ENCODE data around the gene MGAT1. TPM values are rescaled to one million over a fixed set of nuclear protein-coding genes. Genes with fewer than 3 reads are reported as not detected.

The MGAT1 gene
- total and polyA plus RNA-seq, 2 experiments from 2014 or later = 180 to 200 TPM

GRCh38 chr5:180785794-180786221, 16.8 kb downstream of the MGAT1 start:
- in situ Hi-C loops (cut with MboI) = no loop called here

GRCh38 chr5:180785121-180785781, 17.4 kb downstream of the MGAT1 start:
- Histone ChIP-seq H3K9me2 (ENCODE audit: insufficient read depth) (no peaks in the 10 kb centered on the region), H3K9ac (peak overlapping the region; percentile 82), H3K4me1 (ENCODE audit: insufficient read depth) (peaks cover 31% of the 10 kb centered on the region), H3F3A (ENCODE audit: insufficient read depth) (peaks cover 40% of the 10 kb centered on the region), H3K27ac (peak overlapping the region; percentile 98), H4K20me1 (ENCODE audit: insufficient read depth) (no peaks in the 10 kb centered on the region), H3K9me3 (ENCODE audit: low read depth) (no peaks in the 10 kb centered on the region), H3K4me3 (peak overlapping the region; percentile 59), H3K36me3 (ENCODE audit: low read depth) (no peaks in the 10 kb centered on the region; the same call in 1 of the 2 replicates), H3K4me2 (ENCODE audit: unreplicated experiment) (peak overlapping the region; percentile 91), H2AFZ (peak overlapping the region; percentile 57), H3K79me2 (ENCODE audit: insufficient read depth) (peaks cover 37% of the 10 kb centered on the region), H3K27me3 (replicated peaks; ENCODE audit: insufficient read depth) (no peaks in the 10 kb centered on the region)
- peak; percentile 93 for DNase-seq
- TF ChIP-seq EZH2 (IDR thresholded peaks at IDR 0.05; ENCODE audit: insufficient read depth, poor library complexity, severe bottlenecking) = no peak
- no peak for TF ChIP-seq EZH2phosphoT487 (IDR thresholded peaks at IDR 0.05; ENCODE audit: insufficient read depth, low read depth)
- in situ Hi-C loops (cut with MboI) = no loop called here
- 2 to 4% methylated on average over 15 of the region's 15 CpGs for WGBS, 2 experiments (ENCODE audit: low coverage in 1 of 2, low lambda C conversion rate in 2 of 2, missing lambda C conversion rate in 2 of 2)

More at GRCh38 chr5:180785794-180786221, 16.8 kb downstream of the MGAT1 start:
- Histone ChIP-seq H3F3A (ENCODE audit: insufficient read depth) (peaks cover 40% of the 10 kb centered on the region), H3K79me2 (ENCODE audit: insufficient read depth) (peaks cover 42% of the 10 kb centered on the region), H3K4me1 (ENCODE audit: insufficient read depth) (peaks cover 31% of the 10 kb centered on the region), H4K20me1 (ENCODE audit: insufficient read depth) (no peaks in the 10 kb centered on the region; the same call in 1 of the 2 replicates), H3K36me3 (ENCODE audit: low read depth) (peaks cover 6% of the 10 kb centered on the region; the same call in 1 of the 2 replicates), H3K27ac (peak overlapping the region; percentile 98), H3K4me2 (ENCODE audit: unreplicated experiment) (peak overlapping the region; percentile 91), H2AFZ (peak overlapping the region; percentile 57), H3K9ac (peak overlapping the region; percentile 82), H3K27me3 (replicated peaks; ENCODE audit: insufficient read depth) (no peaks in the 10 kb centered on the region), H3K9me2 (ENCODE audit: insufficient read depth) (no peaks in the 10 kb centered on the region), H3K9me3 (ENCODE audit: low read depth) (no peaks in the 10 kb centered on the region), H3K4me3 (peak overlapping the region; percentile 59)
- no peak for TF ChIP-seq EZH2phosphoT487 (IDR thresholded peaks at IDR 0.05; ENCODE audit: insufficient read depth, low read depth)
- no peak for TF ChIP-seq EZH2 (IDR thresholded peaks at IDR 0.05; ENCODE audit: insufficient read depth, poor library complexity, severe bottlenecking)
- WGBS, 2 experiments (ENCODE audit: low coverage in 1 of 2, low lambda C conversion rate in 2 of 2, missing lambda C conversion rate in 2 of 2) = 1 to 2% methylated on average over 5 of the region's 5 CpGs
- peak; percentile 75 for DNase-seq

GRCh38 chr5:180784497-180785097, 18.0 kb downstream of the MGAT1 start:
- WGBS, 2 experiments (ENCODE audit: low coverage in 1 of 2, low lambda C conversion rate in 2 of 2, missing lambda C conversion rate in 2 of 2) = 8 to 12% methylated on average over 13 of the region's 13 CpGs
- Histone ChIP-seq H3F3A (ENCODE audit: insufficient read depth) (peaks cover 40% of the 10 kb centered on the region), H3K27me3 (replicated peaks; ENCODE audit: insufficient read depth) (no peaks in the 10 kb centered on the region), H4K20me1 (ENCODE audit: insufficient read depth) (no peaks in the 10 kb centered on the region), H3K9me3 (ENCODE audit: low read depth) (no peaks in the 10 kb centered on the region), H3K4me2 (ENCODE audit: unreplicated experiment) (peak overlapping the region; percentile 91), H3K9ac (peak overlapping the region; percentile 82), H3K4me3 (peak overlapping the region; percentile 59), H3K27ac (peak overlapping the region; percentile 98), H3K36me3 (ENCODE audit: low read depth) (no peaks in the 10 kb centered on the region; the same call in 1 of the 2 replicates), H3K9me2 (ENCODE audit: insufficient read depth) (no peaks in the 10 kb centered on the region), H3K4me1 (ENCODE audit: insufficient read depth) (peaks cover 31% of the 10 kb centered on the region), H3K79me2 (ENCODE audit: insufficient read depth) (peaks cover 30% of the 10 kb centered on the region), H2AFZ (peak overlapping the region; percentile 57; the same call in 1 of the 2 replicates)
- in situ Hi-C loops (cut with MboI) = no loop called here
- DNase-seq = peak; percentile 94
- no peak for TF ChIP-seq EZH2phosphoT487 (IDR thresholded peaks at IDR 0.05; ENCODE audit: insufficient read depth, low read depth)
- TF ChIP-seq EZH2 (IDR thresholded peaks at IDR 0.05; ENCODE audit: insufficient read depth, poor library complexity, severe bottlenecking) = no peak

GRCh38 chr5:180783340-180784052, 19.1 kb downstream of the MGAT1 start:
- DNase-seq = no peak
- H3K27ac ChIP-seq = no peak overlapping the region
- no peaks in the 10 kb centered on the region for H3K9me2 ChIP-seq (ENCODE audit: insufficient read depth)
- H3K9ac ChIP-seq = no peak overlapping the region
- H4K20me1 ChIP-seq (ENCODE audit: insufficient read depth) = no peaks in the 10 kb centered on the region
- H3K9me3 ChIP-seq (ENCODE audit: low read depth) = no peaks in the 10 kb centered on the region
- TF ChIP-seq EZH2phosphoT487 (IDR thresholded peaks at IDR 0.05; ENCODE audit: insufficient read depth, low read depth) (no peak), EZH2 (IDR thresholded peaks at IDR 0.05; ENCODE audit: insufficient read depth, poor library complexity, severe bottlenecking) (no peak)
- no peak overlapping the region for H3K4me3 ChIP-seq
- in situ Hi-C loops (cut with MboI) = no loop called here
- peaks cover 35% of the 10 kb centered on the region for H3F3A ChIP-seq (ENCODE audit: insufficient read depth)
- no peak overlapping the region for H2AFZ ChIP-seq
- peaks cover 31% of the 10 kb centered on the region for H3K4me1 ChIP-seq (ENCODE audit: insufficient read depth)
- no peaks in the 10 kb centered on the region for H3K27me3 ChIP-seq (replicated peaks; ENCODE audit: insufficient read depth)
- no peaks in the 10 kb centered on the region for H3K36me3 ChIP-seq (ENCODE audit: low read depth)
- no peak overlapping the region for H3K4me2 ChIP-seq (ENCODE audit: unreplicated experiment)
- H3K79me2 ChIP-seq (ENCODE audit: insufficient read depth) = peaks cover 19% of the 10 kb centered on the region
- 80% methylated on average over 12 of the region's 12 CpGs for WGBS, 2 experiments (ENCODE audit: low coverage in 1 of 2, low lambda C conversion rate in 2 of 2, missing lambda C conversion rate in 2 of 2)

Data from GM23248 (cell line).